ENCODE data around the gene CCDC102B.

DNA sequence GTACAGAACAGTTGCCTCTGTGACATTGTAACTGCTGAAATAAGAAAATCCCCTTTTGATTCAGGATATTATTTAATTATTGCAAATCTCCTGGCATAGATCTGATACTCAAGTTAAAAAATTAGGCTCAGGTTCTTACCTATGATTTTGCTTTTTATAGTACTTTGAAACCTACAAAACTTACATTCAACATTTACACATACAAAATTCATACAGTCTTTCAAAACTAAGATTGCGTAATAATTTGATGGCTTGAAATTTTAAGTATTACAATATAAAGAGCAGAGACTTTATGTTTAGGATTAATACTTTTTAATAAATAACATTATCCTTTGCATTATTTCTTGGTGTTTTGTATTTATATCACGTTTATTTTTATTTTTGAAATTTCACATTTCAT is 291.1 kb downstream of the CCDC102B start:
- no peak for TF ChIP-seq CTCF (IDR thresholded peaks at IDR 0.05; ENCODE audit: poor library complexity, severe bottlenecking)
- TF ChIP-seq TAF1 (IDR thresholded peaks at IDR 0.05; ENCODE audit: low read depth) = no peak
- TF ChIP-seq SMC3 (conservative IDR thresholded peaks at IDR 0.05; ENCODE audit: poor library complexity) = no peak
- no peak for TF ChIP-seq EZH2 (IDR thresholded peaks at IDR 0.05; ENCODE audit: borderline replicate concordance, insufficient read depth, low read length, poor library complexity, severe bottlenecking)

All from neural cell (in vitro differentiated cells).